H9 (cell line): ENCODE measurements around the gene GPR183. TPM values are rescaled to one million over a fixed set of nuclear protein-coding genes. Genes with fewer than 3 reads are reported as not detected.

Source experiments
- DNase-seq: peaks from one replicate; pipeline ENCODE4 v3.0.0-alpha.2; 2017
- H2AFZ ChIP-seq: one replicate; pipeline ENCODE4 v1.6.1; 2013; ENCODE audit warnings: mild to moderate bottlenecking, low read length, control low read depth, moderate library complexity
- H2AK5ac ChIP-seq: 2 replicates; pipeline ENCODE4 v1.6.1; 2013; ENCODE audit warnings: low read length, control low read depth, mixed read lengths; ENCODE audit not compliant: insufficient read length
- H2BK120ac ChIP-seq: one replicate; pipeline ENCODE4 v1.6.1; 2013; ENCODE audit warnings: low read depth, mild to moderate bottlenecking, low read length, control low read depth, inconsistent platforms; ENCODE audit not compliant: poor library complexity, severe bottlenecking
- H2BK12ac ChIP-seq: 2 replicates; pipeline ENCODE4 v1.6.1; 2013; ENCODE audit warnings: low read length, control low read depth, mixed read lengths, low read depth; ENCODE audit not compliant: insufficient read length
- H2BK15ac ChIP-seq: 2 replicates; pipeline ENCODE4 v1.6.1; 2013; ENCODE audit warnings: low read depth, low read length, control low read depth
- H2BK20ac ChIP-seq: one replicate; pipeline ENCODE4 v1.6.1; 2013; ENCODE audit warnings: low read depth, mild to moderate bottlenecking, low read length, control low read depth, inconsistent platforms; ENCODE audit not compliant: poor library complexity, severe bottlenecking
- H2BK5ac ChIP-seq: 2 replicates; pipeline ENCODE4 v1.6.1; 2013; ENCODE audit warnings: low read length, control low read depth, mixed read lengths; ENCODE audit not compliant: insufficient read length
- H3K14ac ChIP-seq: 2 replicates; pipeline ENCODE4 v1.6.1; 2013; ENCODE audit warnings: low read length, control low read depth; ENCODE audit not compliant: insufficient read depth
- H3K18ac ChIP-seq: 2 replicates; pipeline ENCODE4 v1.6.1; 2013; ENCODE audit warnings: low read depth, mild to moderate bottlenecking, mixed read lengths, low read length, control low read depth; ENCODE audit not compliant: insufficient read length
- H3K23ac ChIP-seq: 2 replicates; pipeline ENCODE4 v1.6.1; 2013; ENCODE audit warnings: low read length, control low read depth, mixed read lengths, low read depth; ENCODE audit not compliant: insufficient read length
- H3K23me2 ChIP-seq: 2 replicates; pipeline ENCODE4 v1.6.1; 2013; ENCODE audit warnings: low read depth, mild to moderate bottlenecking, mixed read lengths, low read length, control low read depth; ENCODE audit not compliant: insufficient read length, poor library complexity, severe bottlenecking
- H3K27ac ChIP-seq: 2 replicates; pipeline ENCODE4 v1.5.1; 2013; ENCODE audit warnings: low read length, control low read depth, mixed read lengths, low read depth; ENCODE audit not compliant: insufficient read length
- H3K27me3 ChIP-seq: 2 replicates; pipeline ENCODE4 v1.6.1; 2013; ENCODE audit warnings: low read length, control low read depth, inconsistent platforms; ENCODE audit not compliant: insufficient read depth
- H3K4ac ChIP-seq: 2 replicates; pipeline ENCODE4 v1.6.1; 2013; ENCODE audit warnings: low read depth, mild to moderate bottlenecking, control low read depth, inconsistent platforms, low read length, moderate library complexity
- H3K4me1 ChIP-seq: 2 replicates; pipeline ENCODE4 v1.6.1; 2013; ENCODE audit warnings: low read length, control low read depth, inconsistent platforms; ENCODE audit not compliant: insufficient read depth
- H3K4me2 ChIP-seq: 2 replicates; pipeline ENCODE4 v1.6.1; 2013; ENCODE audit warnings: low read length, control low read depth, mixed read lengths; ENCODE audit not compliant: insufficient read length, insufficient read depth
- H3K56ac ChIP-seq: 2 replicates; pipeline ENCODE4 v1.6.1; 2013; ENCODE audit warnings: low read depth, mild to moderate bottlenecking, mixed read lengths, low read length, control low read depth; ENCODE audit not compliant: insufficient read length
- H3K79me1 ChIP-seq: 2 replicates; pipeline ENCODE4 v1.6.1; 2013; ENCODE audit warnings: low read depth, mild to moderate bottlenecking, moderate library complexity, low read length, control low read depth, inconsistent platforms; ENCODE audit not compliant: insufficient read depth, poor library complexity, severe bottlenecking
- H3K79me2 ChIP-seq: 2 replicates; pipeline ENCODE4 v1.6.1; 2013; ENCODE audit warnings: low read length, control low read depth, inconsistent platforms; ENCODE audit not compliant: insufficient read depth
- H3K9ac ChIP-seq: 2 replicates; pipeline ENCODE4 v1.6.1; 2013; ENCODE audit warnings: low read length, control low read depth, mixed read lengths; ENCODE audit not compliant: insufficient read length; ENCODE audit errors: extremely low read depth
- H3K9me3 ChIP-seq: one replicate; pipeline ENCODE4 v1.6.1; 2013; ENCODE audit warnings: low read depth, low read length, inconsistent platforms; ENCODE audit not compliant: control insufficient read depth
- H3T11ph ChIP-seq: one replicate; pipeline ENCODE4 v1.6.1; 2013; ENCODE audit warnings: mild to moderate bottlenecking, low read length, control low read depth, inconsistent platforms
- H4K20me1 ChIP-seq: one replicate; pipeline ENCODE4 v1.6.1; 2013; ENCODE audit not compliant: control insufficient read depth, insufficient read length, insufficient read depth
- H4K5ac ChIP-seq: 2 replicates; pipeline ENCODE4 v1.6.1; 2013; ENCODE audit warnings: low read depth, mild to moderate bottlenecking, mixed read lengths, low read length, control low read depth; ENCODE audit not compliant: insufficient read length
- H4K8ac ChIP-seq: replicated peaks from 2 replicates; pipeline ENCODE4 v1.6.1; 2013; ENCODE audit warnings: low read length, control low read depth, mixed read lengths, low read depth; ENCODE audit not compliant: insufficient read length
- H4K91ac ChIP-seq: 2 replicates; pipeline ENCODE4 v1.6.1; 2013; ENCODE audit warnings: low read depth, mild to moderate bottlenecking, moderate library complexity, mixed read lengths, low read length, control low read depth; ENCODE audit not compliant: insufficient read length
- H3K27ac Mint-ChIP-seq, 3 experiments: 2 replicates in 2 of 3; 3 replicates in 1 of 3; pipeline ENCODE4 v1.8.0; 2020 to 2021; ENCODE audit warnings: mixed read lengths in 3 of 3, mild to moderate bottlenecking in 1 of 3, moderate library complexity in 1 of 3
- H3K27me3 Mint-ChIP-seq: 2 replicates; pipeline ENCODE4 v1.8.0; 2021; ENCODE audit warnings: low read depth, mild to moderate bottlenecking, moderate library complexity, mixed read lengths
- H3K36me3 Mint-ChIP-seq, 3 experiments: 2 replicates in 2 of 3; 3 replicates in 1 of 3; pipeline ENCODE4 v1.8.0; 2020 to 2021; ENCODE audit warnings: low read depth in 3 of 3, mixed read lengths in 3 of 3; ENCODE audit not compliant: insufficient read depth in 1 of 3
- H3K4me1 Mint-ChIP-seq, 2 experiments: 2 replicates each; pipeline ENCODE4 v1.8.0; 2020; ENCODE audit warnings: mixed read lengths in 2 of 2
- H3K4me3 Mint-ChIP-seq, 2 experiments: 2 replicates in 1 of 2; 3 replicates in 1 of 2; pipeline ENCODE4 v1.8.0; 2020 to 2021; ENCODE audit warnings: mild to moderate bottlenecking in 2 of 2, mixed read lengths in 2 of 2, moderate library complexity in 1 of 2
- H3K9me3 Mint-ChIP-seq, 2 experiments: 2 replicates in 1 of 2; 3 replicates in 1 of 2; pipeline ENCODE4 v1.8.0; 2020; ENCODE audit warnings: mild to moderate bottlenecking in 2 of 2, mixed read lengths in 2 of 2, moderate library complexity in 1 of 2
- CTCF ChIP-seq: fragments of 200-600 bp; sonication (generic); conservative IDR thresholded peaks from 3 replicates; pipeline ENCODE4 v1.8.0; 2021; ENCODE audit warnings: antibody characterized with exemption, mild to moderate bottlenecking
- WGBS: extraction: QIAGEN DNeasy Blood & Tissue Kit; methylation state at CpG from one replicate; pipeline ENCODE4 v1.1.7; 2013; ENCODE audit warnings: missing lambda C conversion rate, low lambda C conversion rate, mixed read lengths; ENCODE audit not compliant: insufficient read length; ENCODE audit errors: extremely low coverage; 5-methylcytosine and 5-hydroxymethylcytosine counted together
- total RNA-seq: library from RNA; stranded (reverse); gene quantifications from 2 replicates; pipeline ENCODE4 v1.2.1, GENCODE V29; 2021

GPR183 gene
- total RNA-seq, 1 experiment from 2014 or later: not detected

- Histone ChIP-seq H3K4me1 (peaks cover 2% of the 10 kb centered on the region; the same call in 1 of the 2 replicates), H4K91ac (no peak overlapping the region), H2BK5ac (no peak overlapping the region), H3K9me3 (no peaks in the 10 kb centered on the region), H3K18ac (no peak overlapping the region), H3K9ac (no peak overlapping the region), H2BK120ac (no peak overlapping the region), H4K8ac (no peak overlapping the region), H3K23ac (no peak overlapping the region), H3K27me3 (no peaks in the 10 kb centered on the region), H3T11ph (no peak overlapping the region), H2BK20ac (no peak overlapping the region), H2BK12ac (no peak overlapping the region), H3K4me2 (no peak overlapping the region), H3K4ac (no peak overlapping the region), H3K14ac (no peak overlapping the region), H3K79me1 (no peaks in the 10 kb centered on the region), H3K23me2 (no peaks in the 10 kb centered on the region), H2AFZ (no peak overlapping the region), H4K20me1 (peaks cover 3% of the 10 kb centered on the region), H4K5ac (no peak overlapping the region), H3K56ac (no peak overlapping the region), H2AK5ac (no peak overlapping the region), H3K79me2 (no peaks in the 10 kb centered on the region), H3K27ac (no peak overlapping the region), H2BK15ac (no peak overlapping the region)
- Mint-ChIP-seq H3K9me3 (no peaks in the 10 kb centered on the region), H3K4me1 (peaks cover 7 to 10% of the 10 kb centered on the region in 2 experiments), H3K27me3 (no peaks in the 10 kb centered on the region), H3K36me3 (peaks cover 12 to 33% (median 18%) of the 10 kb centered on the region in 3 experiments), H3K27ac (no peak overlapping the region; a peak in 1 of 7 replicates), H3K4me3 (no peak overlapping the region)
- WGBS: no CpG with 5 or more reads among the region's 5 CpGs
- no peak for TF ChIP-seq CTCF
- no peak for DNase-seq
Observed at GRCh38 chr13:99339230-99339721, 32.1 kb upstream of the GPR183 start.
